Ramos (cell line): ENCODE data around the gene COL6A3.

Experiments
- in situ Hi-C: fragments of 300-500 bp; cut with MboI; formaldehyde crosslinking; loops from one replicate; pipeline ENCODE4 v1.14.3; 2022; ENCODE audit warnings: low sequenced_read_pairs; ENCODE audit not compliant: unreplicated experiment

The COL6A3 gene

GRCh38 chr2:237413777-237414661 lies at the start of gene COL6A3:
COL6A3 (minus strand) TSS chr2:237414164; CDS start chr2:237396817, 17,347 bp downstream.
- in situ Hi-C loops, result no loop called here

- in situ Hi-C loops, result no loop called here
Measured at GRCh38 chr2:237459741-237460174, 45.8 kb upstream of the COL6A3 start.

- in situ Hi-C loops, result no loop called here
Measured at GRCh38 chr2:237459226-237459625, 45.3 kb upstream of the COL6A3 start.

GRCh38 chr2:237458519-237458918 lies 44.6 kb upstream of the COL6A3 start:
- in situ Hi-C loops, result no loop called here

GRCh38 chr2:237457388-237457941 lies 43.5 kb upstream of the COL6A3 start:
- in situ Hi-C loops, result no loop called here

- in situ Hi-C loops, result no loop called here
Measured at GRCh38 chr2:237456200-237456843, 42.4 kb upstream of the COL6A3 start.

GRCh38 chr2:237455764-237456163 lies 41.8 kb upstream of the COL6A3 start:
- in situ Hi-C loops, result no loop called here

GRCh38 chr2:237453671-237454070 lies 39.7 kb upstream of the COL6A3 start:
- in situ Hi-C loops, result no loop called here

- in situ Hi-C loops, result no loop called here
Measured at GRCh38 chr2:237452861-237453260, 38.9 kb upstream of the COL6A3 start.

- in situ Hi-C loops, result no loop called here
Measured at GRCh38 chr2:237451643-237452469, 37.9 kb upstream of the COL6A3 start.

GRCh38 chr2:237450583-237450982 lies 36.6 kb upstream of the COL6A3 start:
- in situ Hi-C loops, result no loop called here

GRCh38 chr2:237450108-237450507 lies 36.1 kb upstream of the COL6A3 start:
- in situ Hi-C loops, result no loop called here

GRCh38 chr2:237449193-237449881 lies 35.4 kb upstream of the COL6A3 start:
- in situ Hi-C loops, result no loop called here

GRCh38 chr2:237448626-237449025 lies 34.7 kb upstream of the COL6A3 start:
- in situ Hi-C loops, result no loop called here

GRCh38 chr2:237448171-237448570 lies 34.2 kb upstream of the COL6A3 start:
- in situ Hi-C loops, result no loop called here

- in situ Hi-C loops, result no loop called here
Measured at GRCh38 chr2:237447496-237447895, 33.5 kb upstream of the COL6A3 start.

- in situ Hi-C loops, result no loop called here
Measured at GRCh38 chr2:237446338-237446665, 32.3 kb upstream of the COL6A3 start.

GRCh38 chr2:237445611-237446337 lies 31.8 kb upstream of the COL6A3 start:
- in situ Hi-C loops, result no loop called here

GRCh38 chr2:237444071-237444470 lies 30.1 kb upstream of the COL6A3 start:
- in situ Hi-C loops, result no loop called here
